Suprapubic skin (tissue), 4 donors: ENCODE measurements around the gene ACP7. TPM values are rescaled to one million over a fixed set of nuclear protein-coding genes. Genes with fewer than 3 reads are reported as not detected.
"Not testable (repeated sequence)": the region's sequence is repeated elsewhere in the genome, so short reads cannot be mapped to it uniquely, and the experiment has no call there.

Source experiments
- DNase-seq, 2 donors: peaks; one replicate each; pipeline ENCODE4 v3.0.0-alpha.2; 2019; ENCODE audit warnings: low spot score in 2 of 2
- H3K27ac ChIP-seq: fragments of 200-600 bp; sonication (generic); one replicate; pipeline ENCODE4 v1.5.1; 2019
- H3K27me3 ChIP-seq: fragments of 200-600 bp; sonication (generic); one replicate; pipeline ENCODE4 v1.5.1; 2019
- H3K36me3 ChIP-seq: fragments of 200-600 bp; sonication (generic); one replicate; pipeline ENCODE4 v1.5.1; 2019
- H3K4me1 ChIP-seq: fragments of 200-600 bp; sonication (generic); one replicate; pipeline ENCODE4 v1.5.1; 2019
- H3K4me3 ChIP-seq: fragments of 200-600 bp; sonication (generic); one replicate; pipeline ENCODE4 v1.5.1; 2019; ENCODE audit warnings: mild to moderate bottlenecking
- H3K9me3 ChIP-seq: fragments of 200-600 bp; sonication (generic); one replicate; pipeline ENCODE4 v1.5.1; 2019
- EP300 ChIP-seq: sonication (generic); formaldehyde crosslinking; IDR thresholded peaks from one replicate; pipeline ENCODE4 v1.6.1; 2017; ENCODE audit warnings: antibody characterized with exemption
- POLR2A ChIP-seq, 2 donors: fragments of 450-650 bp; IDR thresholded peaks; one replicate each; pipeline ENCODE4 v1.6.1; 2017; ENCODE audit warnings: antibody characterized with exemption in 2 of 2, mild to moderate bottlenecking in 2 of 2, moderate library complexity in 2 of 2
- POLR2AphosphoS5 ChIP-seq, 3 donors: sonication (generic); formaldehyde crosslinking; IDR thresholded peaks; one replicate each; pipeline ENCODE4 v1.6.1; 2017; ENCODE audit warnings: antibody characterized with exemption in 3 of 3
- WGBS: methylation state at CpG from one replicate; pipeline ENCODE4 v1.1.5; 2018; 5-methylcytosine and 5-hydroxymethylcytosine counted together
- total RNA-seq, 4 donors: library from RNA; depleted of rRNA; stranded (reverse); fragments of >200 nt; gene quantifications; one replicate each; pipeline ENCODE4 v1.1.0, GENCODE V29; 2016
- TF ChIP-seq, protein P1 (sequence below), 2 donors: fragments of 200-600 bp in 1 of 2; fragments of 450-650 bp in 1 of 2; sonication (generic) in 1 of 2; IDR thresholded peaks; one replicate each; pipeline ENCODE4 v1.5.1; 2016 to 2019; ENCODE audit warnings: antibody characterized with exemption in 2 of 2, mild to moderate bottlenecking in 1 of 2, moderate library complexity in 1 of 2

Gene ACP7
- total RNA-seq, 4 donors from 2014 or later = 15.0 to 24.1 (median 18.0) TPM

GRCh38 chr19:39067104-39067503 lies 17.1 kb upstream of the ACP7 start:
- Histone ChIP-seq H3K4me3 (no peak overlapping the region), H3K27ac (no peak overlapping the region), H3K4me1 (no peaks in the 10 kb centered on the region), H3K27me3 (peaks cover 5% of the 10 kb centered on the region), H3K36me3 (no peaks in the 10 kb centered on the region), H3K9me3 (no peaks in the 10 kb centered on the region)
- DNase-seq = no peak
- TF ChIP-seq, protein P1, sequence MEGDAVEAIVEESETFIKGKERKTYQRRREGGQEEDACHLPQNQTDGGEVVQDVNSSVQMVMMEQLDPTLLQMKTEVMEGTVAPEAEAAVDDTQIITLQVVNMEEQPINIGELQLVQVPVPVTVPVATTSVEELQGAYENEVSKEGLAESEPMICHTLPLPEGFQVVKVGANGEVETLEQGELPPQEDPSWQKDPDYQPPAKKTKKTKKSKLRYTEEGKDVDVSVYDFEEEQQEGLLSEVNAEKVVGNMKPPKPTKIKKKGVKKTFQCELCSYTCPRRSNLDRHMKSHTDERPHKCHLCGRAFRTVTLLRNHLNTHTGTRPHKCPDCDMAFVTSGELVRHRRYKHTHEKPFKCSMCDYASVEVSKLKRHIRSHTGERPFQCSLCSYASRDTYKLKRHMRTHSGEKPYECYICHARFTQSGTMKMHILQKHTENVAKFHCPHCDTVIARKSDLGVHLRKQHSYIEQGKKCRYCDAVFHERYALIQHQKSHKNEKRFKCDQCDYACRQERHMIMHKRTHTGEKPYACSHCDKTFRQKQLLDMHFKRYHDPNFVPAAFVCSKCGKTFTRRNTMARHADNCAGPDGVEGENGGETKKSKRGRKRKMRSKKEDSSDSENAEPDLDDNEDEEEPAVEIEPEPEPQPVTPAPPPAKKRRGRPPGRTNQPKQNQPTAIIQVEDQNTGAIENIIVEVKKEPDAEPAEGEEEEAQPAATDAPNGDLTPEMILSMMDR (IDR thresholded peaks at IDR 0.05) = no peak
- TF ChIP-seq POLR2A (IDR thresholded peaks at IDR 0.05) (no peak), EP300 (no peak), POLR2AphosphoS5 (IDR thresholded peaks at IDR 0.05) (no peak)
- WGBS = 94% methylated on average over 4 of the region's 4 CpGs

- H3K9me3 ChIP-seq, H3K27me3 ChIP-seq, H3K27ac ChIP-seq, H3K36me3 ChIP-seq, H3K4me3 ChIP-seq, H3K4me1 ChIP-seq, DNase-seq: not testable (repeated sequence)
- WGBS = 89% methylated on average over 6 of the region's 6 CpGs
These were observed 15.9 kb upstream of the ACP7 start for GRCh38 chr19:39068259-39068658.

DNA sequence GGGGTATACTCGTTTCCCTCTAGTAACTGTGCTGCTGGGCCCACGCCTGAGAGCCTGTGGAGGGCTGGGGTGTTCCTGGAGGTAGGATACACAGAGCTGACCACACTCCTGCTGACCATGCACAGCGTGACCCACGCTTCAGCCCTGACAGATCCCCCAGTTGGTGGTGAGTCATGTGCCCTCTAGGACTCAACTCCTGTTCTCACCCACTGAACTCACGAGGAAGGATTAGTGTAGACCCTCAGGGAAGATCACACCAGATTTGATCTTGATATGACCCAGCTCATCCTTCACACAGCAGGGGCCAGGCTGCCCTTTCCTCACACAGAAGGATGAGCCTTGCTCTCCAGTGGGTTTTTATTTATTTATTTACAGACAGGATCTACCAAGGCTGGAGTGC lies 13.3 kb upstream of the ACP7 start:
- H3K27ac ChIP-seq = no peak overlapping the region
- no peaks in the 10 kb centered on the region for H3K36me3 ChIP-seq
- no peaks in the 10 kb centered on the region for H3K27me3 ChIP-seq
- TF ChIP-seq POLR2A (IDR thresholded peaks at IDR 0.05) (no peak), EP300 (no peak), POLR2AphosphoS5 (IDR thresholded peaks at IDR 0.05) (no peak)
- TF ChIP-seq, protein P1 (IDR thresholded peaks at IDR 0.05) = no peak
- 100% methylated on average over 1 of the region's 5 CpGs for WGBS
- no peak overlapping the region for H3K4me3 ChIP-seq
- no peak for DNase-seq
- no peaks in the 10 kb centered on the region for H3K4me1 ChIP-seq
- no peaks in the 10 kb centered on the region for H3K9me3 ChIP-seq

- Histone ChIP-seq H3K27ac (no peak overlapping the region), H3K36me3 (no peaks in the 10 kb centered on the region), H3K4me3 (no peak overlapping the region), H3K27me3 (peaks cover 8% of the 10 kb centered on the region), H3K9me3 (no peaks in the 10 kb centered on the region), H3K4me1 (no peaks in the 10 kb centered on the region)
- WGBS = 64% methylated on average over 3 of the region's 3 CpGs
- TF ChIP-seq POLR2A (IDR thresholded peaks at IDR 0.05) (no peak), POLR2AphosphoS5 (IDR thresholded peaks at IDR 0.05) (no peak), EP300 (no peak)
- TF ChIP-seq, protein P1 (IDR thresholded peaks at IDR 0.05) = no peak
- no peak for DNase-seq
These were observed 9.9 kb upstream of the ACP7 start for GRCh38 chr19:39074205-39074692.

- Histone ChIP-seq H3K4me3 (no peak overlapping the region), H3K9me3 (no peaks in the 10 kb centered on the region), H3K27ac (no peak overlapping the region), H3K36me3 (no peaks in the 10 kb centered on the region), H3K4me1 (no peaks in the 10 kb centered on the region), H3K27me3 (peaks cover 11% of the 10 kb centered on the region)
- DNase-seq = no peak
- no peak for TF ChIP-seq EP300
- no peak for TF ChIP-seq POLR2AphosphoS5 (IDR thresholded peaks at IDR 0.05)
- TF ChIP-seq, protein P1 (IDR thresholded peaks at IDR 0.05) = no peak
- TF ChIP-seq POLR2A (IDR thresholded peaks at IDR 0.05) = no peak
- WGBS = 94% methylated on average over 6 of the region's 6 CpGs
These were observed 9.2 kb upstream of the ACP7 start for GRCh38 chr19:39074942-39075341.

- Histone ChIP-seq H3K9me3 (no peaks in the 10 kb centered on the region), H3K27ac (no peak overlapping the region), H3K36me3 (no peaks in the 10 kb centered on the region), H3K4me3 (no peak overlapping the region), H3K27me3 (peaks cover 27% of the 10 kb centered on the region), H3K4me1 (peaks cover 5% of the 10 kb centered on the region)
- TF ChIP-seq, protein P1 (IDR thresholded peaks at IDR 0.05) = no peak
- TF ChIP-seq POLR2A (IDR thresholded peaks at IDR 0.05) = no peak
- no peak for DNase-seq
- 88% methylated on average over 11 of the region's 11 CpGs for WGBS
These were observed 6.8 kb upstream of the ACP7 start for GRCh38 chr19:39077323-39077722.
